Measurements from ENCODE around the gene SLC46A2.

Gene SLC46A2, protein sequence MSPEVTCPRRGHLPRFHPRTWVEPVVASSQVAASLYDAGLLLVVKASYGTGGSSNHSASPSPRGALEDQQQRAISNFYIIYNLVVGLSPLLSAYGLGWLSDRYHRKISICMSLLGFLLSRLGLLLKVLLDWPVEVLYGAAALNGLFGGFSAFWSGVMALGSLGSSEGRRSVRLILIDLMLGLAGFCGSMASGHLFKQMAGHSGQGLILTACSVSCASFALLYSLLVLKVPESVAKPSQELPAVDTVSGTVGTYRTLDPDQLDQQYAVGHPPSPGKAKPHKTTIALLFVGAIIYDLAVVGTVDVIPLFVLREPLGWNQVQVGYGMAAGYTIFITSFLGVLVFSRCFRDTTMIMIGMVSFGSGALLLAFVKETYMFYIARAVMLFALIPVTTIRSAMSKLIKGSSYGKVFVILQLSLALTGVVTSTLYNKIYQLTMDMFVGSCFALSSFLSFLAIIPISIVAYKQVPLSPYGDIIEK
- total RNA-seq: 0 reads per million in 3 experiments

DNA sequence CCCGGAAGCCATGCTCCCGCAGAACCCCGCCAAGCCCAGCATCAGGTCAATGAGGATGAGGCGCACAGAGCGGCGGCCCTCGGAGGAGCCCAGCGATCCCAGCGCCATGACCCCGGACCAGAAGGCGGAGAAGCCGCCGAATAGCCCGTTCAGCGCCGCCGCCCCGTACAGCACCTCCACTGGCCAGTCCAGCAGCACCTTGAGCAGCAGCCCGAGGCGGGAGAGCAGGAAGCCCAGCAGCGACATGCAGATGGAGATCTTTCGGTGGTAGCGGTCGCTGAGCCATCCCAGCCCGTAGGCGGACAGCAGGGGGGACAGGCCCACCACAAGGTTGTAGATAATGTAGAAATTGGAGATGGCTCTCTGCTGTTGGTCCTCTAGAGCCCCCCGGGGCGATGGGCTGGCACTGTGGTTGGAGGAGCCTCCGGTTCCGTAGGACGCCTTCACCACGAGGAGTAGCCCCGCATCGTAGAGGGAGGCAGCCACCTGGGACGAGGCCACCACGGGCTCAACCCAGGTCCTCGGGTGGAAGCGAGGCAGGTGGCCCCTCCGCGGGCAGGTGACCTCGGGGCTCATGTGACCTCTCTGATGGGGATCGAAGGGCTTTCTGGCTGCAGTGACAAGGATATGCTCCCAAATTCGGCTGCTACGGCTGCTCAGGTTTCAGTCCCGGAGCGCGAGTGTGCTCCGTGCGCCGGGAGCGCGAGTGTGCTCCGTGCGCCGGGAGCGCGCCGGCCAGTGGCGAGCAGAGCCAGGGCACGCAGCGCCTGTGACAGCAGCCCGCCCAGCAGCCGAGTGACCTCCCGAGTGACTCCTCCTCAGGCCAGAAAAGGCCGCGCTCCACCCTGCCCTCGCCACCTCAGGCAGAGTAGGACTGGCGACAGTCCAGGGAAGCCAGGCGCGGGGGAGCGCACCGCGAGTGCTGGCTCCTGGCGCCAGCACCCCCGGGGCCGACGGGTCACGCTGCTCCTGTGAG, at the start of gene SLC46A2:
Gene SLC46A2, minus strand, starts transcription at position 771 of the 976 bp plus-strand sequence. Its CDS starts 195 bp downstream, at position 576.
- DNase-seq: no peak

DNA sequence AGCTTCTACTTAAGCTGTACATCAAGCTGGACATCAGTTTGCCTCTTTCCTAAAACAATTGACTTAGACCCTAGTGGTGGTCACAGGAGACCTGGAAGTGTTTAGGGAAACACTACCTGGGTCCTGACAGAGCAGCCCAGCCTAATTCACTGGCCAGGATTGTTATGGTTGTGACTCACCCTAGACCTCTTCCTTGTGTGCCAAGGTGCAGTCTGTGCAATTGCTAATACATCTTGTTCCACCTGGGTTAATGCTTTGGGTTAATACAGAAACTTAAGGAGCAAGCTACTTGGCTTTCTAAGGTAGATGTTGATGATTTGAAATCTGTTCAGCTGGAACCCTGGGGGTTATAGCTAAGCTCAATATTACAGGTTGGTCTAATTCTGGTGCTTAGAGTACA, 48.7 kb upstream of the SLC46A2 start:
- DNase-seq: no peak

DNA sequence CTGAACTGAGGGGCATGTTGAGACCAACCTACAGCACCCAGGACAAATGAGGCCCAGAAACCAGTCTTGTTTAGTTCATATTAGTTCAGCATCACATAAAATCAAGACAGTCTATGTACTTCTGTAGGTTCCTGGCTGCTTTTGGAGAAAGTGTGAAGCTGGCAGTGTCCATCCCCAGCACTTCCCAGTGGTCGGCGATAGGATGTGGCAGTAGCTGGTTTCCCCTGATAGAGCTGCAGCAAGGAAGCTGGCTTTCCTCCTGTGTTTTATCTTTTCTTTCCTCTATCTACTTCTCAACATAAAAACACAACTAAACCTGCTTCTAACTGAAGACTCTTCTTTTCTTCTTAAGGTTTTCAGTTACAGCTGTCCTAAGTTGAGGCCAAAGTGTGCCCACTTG, 43.0 kb upstream of the SLC46A2 start:
- no peak for DNase-seq

DNA sequence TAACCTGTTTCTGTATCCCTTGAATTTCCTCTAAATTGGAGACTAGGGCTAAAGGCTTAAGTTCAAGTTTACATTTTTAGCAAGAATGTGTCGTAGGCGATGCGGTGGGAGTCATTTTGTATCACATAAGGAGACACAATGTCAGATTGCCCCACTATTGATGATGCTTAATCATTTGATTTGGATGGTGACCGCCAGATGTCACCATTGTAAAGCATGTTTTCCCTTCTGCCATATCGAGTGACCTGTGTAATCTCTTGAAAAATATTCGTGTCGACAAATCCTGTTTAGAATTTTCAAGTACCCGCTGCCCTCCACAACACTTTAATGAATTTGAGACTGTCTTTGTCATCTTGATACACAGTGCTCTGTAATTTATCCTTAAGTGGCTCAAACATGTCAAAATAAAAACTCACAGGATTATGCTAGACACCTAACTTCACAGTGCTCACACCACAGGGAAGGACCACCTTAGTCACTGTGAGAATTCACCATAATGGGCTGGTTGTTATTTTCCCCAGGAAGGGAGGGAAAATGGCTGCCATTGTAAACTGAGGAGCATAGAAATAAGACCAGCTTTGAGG, 34.5 kb upstream of the SLC46A2 start:
- DNase-seq: no peak

DNA sequence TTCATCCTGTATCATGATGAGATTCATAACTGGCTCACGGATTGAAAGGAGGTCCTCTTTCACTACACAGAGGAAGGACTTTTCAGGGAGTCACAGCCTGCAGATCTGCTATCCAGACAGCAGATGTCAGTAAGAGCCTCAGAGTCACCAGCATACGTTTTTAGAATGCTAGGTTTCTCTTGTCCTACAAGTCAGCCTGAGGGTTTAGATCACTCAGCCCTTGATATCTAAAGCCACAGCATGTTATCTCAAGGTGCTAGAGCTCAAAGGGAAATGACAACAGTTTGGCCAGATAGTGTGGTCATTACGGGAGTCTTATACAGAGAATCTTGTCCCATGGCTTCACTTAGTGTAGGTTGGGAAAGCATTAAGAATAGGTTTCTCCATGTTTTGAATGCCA, 30.9 kb upstream of the SLC46A2 start:
- no peak for DNase-seq

DNA sequence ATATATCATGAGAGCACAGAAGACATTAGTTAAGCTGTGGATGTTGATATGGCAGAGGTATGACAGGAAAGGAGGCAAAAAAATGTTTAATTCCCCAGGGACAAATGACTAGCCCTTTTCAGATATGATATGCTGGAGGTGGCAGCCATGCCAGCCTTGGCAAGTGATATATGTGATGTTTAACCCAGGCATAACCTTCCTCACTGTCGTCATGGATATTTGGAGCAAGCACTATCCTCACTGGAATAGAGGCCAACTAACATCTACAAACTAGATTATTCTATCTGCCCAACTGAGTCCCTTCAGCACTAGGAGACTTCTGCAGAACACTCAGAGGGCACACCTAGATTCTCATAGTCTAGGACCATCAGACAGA, 27.3 kb upstream of the SLC46A2 start:
- no peak for DNase-seq

DNA sequence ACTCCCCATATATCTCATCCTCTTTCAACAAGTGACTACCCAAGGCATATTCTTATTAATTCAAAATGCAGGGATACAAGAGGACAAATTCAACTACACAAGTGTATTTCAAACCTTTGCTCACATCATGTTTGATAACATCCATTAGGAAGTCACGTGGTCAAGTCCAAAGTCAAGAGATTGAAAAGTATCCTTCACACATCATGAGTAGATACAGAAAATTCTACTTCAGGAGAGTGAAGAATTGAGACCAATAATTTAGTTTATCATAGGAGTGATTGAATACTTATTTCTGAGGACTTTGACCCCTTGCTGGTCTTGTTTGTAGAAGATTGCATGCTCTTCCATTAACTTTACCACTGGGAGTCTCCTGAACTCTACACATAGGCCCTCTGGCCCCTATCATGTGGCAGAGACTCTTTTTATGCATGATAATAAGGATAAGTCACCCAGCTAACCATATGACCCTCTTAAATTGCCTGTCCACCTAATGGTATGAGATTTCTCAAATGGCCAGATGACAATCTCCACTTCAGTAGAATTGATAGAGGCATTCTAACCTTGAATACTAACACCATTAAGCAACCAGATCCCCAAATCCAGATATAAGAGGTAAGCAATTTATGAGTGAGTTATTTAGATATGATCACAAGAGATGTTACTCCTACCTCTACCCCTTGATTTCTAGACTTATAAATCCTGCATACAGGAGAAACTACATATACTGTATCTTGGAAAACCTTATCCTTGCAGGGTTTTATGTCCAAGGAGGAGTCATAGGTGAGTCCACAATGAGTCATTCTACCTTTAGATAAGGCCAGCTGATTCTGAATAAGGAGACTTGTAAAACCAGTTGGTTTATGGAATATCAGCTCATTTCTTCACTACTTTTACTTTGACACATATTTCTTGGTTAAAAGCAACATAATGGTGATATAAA, 26.6 kb upstream of the SLC46A2 start:
- DNase-seq: no peak

DNA sequence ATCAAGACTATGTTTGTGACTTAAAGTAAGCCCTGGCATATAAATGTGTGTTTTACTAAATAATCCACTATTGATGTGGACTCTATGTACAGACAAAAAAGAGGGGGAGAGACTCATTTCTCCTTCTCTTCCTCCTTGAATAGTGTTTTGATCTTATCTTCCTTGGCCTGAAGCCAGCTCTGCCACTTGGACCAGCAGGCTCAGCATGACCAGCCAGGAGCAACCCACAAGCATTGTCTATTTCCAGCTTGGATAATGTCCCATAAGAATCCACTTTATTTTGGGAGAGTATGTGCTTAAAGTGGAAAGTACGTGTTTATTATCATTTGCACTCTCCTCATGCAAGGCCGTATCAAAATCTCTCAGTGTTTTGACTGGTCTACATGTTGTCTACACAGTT, 23.8 kb upstream of the SLC46A2 start:
- DNase-seq: no peak

DNA sequence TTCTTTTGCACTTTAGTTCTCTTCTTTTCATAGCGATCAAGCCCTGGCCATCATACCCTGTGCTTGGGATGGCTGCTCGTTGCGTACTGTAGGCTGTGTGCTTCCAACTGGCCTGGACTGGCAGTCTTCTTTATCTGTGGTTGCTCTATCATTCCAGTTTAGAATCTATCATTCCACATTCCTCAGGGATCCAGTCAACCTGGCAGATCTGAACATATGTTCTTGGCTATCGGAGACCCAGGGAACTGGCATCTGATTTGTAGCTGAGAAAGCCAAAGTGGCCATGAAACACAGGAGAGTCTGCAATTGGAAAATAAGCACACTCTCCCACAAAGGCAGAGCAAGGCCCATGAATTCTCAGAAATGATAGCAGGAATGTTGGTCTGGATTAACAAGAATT, 22.6 kb upstream of the SLC46A2 start:
- DNase-seq: no peak

DNA sequence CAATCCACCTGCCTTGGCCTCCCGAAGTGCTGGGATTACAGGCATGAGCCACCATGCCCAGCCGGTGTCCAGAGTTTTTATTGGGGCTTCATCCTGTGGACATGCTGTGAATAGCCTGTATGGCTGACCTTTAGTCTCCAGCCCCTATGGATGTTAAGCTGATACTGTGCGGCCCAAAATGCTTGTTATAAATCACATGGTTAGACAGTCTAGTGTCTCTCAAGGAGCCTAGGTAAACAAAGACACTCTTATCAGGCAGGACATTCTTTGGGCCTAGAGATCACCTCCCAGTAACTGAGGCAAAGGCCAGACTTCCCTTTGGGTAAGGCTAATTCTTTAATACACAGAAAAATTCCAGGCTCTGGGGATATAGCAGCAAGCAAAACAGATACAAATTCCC, 22.0 kb upstream of the SLC46A2 start:
- no peak for DNase-seq

DNA sequence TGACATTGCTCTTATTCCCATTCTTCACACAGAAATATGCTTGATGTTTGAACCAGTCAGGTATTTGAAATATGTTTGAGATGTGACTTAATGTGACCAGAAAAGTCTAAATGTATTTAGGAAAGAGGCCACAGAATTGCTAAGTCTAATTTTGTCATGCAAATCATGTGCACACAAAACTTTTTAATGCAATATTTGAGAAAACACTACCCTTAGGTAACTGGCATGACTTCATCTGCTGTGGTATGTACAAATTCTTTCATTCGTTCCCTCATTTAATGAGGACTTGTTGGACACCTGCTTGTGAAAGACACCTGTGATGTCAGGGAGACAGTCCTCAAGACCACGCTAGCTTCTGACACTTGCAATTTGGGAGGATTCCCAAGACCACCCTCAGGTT, 21.1 kb upstream of the SLC46A2 start:
- no peak for DNase-seq

DNA sequence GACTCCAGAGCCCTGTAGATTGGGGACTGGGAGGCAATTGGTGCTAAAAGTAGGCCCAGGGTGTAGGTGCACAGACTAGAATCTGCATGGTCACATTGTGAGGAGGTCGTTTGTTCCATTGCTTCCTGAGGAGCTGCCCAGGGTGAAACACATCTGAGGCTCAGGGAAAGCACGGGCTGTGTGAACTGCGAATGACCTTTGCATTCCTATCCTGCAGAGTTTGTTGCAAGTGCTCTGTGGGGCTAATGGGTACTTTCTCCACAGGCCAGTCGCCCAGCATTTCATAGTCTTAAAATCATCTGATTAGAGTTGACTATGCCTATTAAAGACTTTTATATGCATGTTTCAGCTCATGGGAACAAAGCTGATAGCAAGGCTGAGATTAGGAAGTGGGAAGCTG, 14.4 kb upstream of the SLC46A2 start:
- no peak for DNase-seq

DNA sequence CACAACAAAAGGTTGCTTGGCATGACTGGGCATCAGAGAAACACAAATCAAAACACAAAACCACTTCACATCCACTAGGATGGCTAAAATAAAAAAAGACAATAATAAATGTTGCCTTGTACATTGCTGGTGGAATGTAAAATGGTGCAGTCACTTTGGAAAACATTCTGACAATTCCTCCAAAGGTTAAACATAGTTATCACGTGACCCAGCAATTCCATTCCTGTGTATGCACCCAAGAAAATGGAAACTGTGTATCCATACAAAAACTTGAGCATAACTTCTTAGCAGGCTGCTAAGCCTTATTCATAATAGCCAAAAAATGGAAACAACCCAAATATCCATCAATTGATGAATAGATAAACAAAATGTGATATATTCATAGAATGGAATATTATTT, 10.2 kb upstream of the SLC46A2 start:
- DNase-seq: no peak

DNA sequence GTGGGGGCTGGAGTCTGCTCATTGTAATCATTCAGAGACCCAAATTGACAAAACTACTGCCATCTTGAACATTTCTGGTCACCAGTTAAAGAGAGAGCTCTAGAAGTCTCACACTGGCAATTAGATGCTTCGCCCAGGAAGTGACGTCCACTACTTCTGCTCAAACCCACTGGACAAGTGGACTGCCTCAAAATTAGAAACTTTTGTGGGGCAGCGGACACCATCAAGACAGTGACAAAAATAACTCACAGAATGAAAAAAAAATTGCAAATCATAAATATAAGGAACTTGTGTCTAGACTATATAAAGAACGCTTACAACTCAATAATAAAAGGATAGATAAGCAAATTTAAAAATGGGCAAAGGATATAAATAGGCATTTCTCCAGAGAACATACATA, 9.8 kb upstream of the SLC46A2 start:
- DNase-seq: no peak

DNA sequence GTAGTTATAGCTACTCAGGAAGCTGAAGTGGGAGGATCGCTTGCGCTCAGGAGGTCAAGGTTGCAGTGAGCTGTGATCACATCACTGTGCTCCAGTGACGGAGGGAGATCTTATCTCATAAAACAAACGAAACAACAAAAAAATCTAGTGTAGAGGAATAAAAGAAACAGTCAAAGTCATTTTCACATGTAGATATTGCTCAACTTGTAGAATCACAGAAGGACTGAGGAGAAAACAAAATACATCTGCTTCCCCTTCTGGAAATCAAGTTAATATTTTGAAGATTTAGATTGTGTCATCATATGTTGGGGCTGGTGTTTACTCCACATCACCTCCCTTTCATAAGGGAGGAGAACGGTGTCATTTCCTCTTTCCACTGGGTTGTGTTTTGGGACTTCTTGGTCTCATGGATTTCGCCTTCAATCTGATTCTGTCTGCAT, 8.2 kb upstream of the SLC46A2 start:
- no peak for DNase-seq

DNA sequence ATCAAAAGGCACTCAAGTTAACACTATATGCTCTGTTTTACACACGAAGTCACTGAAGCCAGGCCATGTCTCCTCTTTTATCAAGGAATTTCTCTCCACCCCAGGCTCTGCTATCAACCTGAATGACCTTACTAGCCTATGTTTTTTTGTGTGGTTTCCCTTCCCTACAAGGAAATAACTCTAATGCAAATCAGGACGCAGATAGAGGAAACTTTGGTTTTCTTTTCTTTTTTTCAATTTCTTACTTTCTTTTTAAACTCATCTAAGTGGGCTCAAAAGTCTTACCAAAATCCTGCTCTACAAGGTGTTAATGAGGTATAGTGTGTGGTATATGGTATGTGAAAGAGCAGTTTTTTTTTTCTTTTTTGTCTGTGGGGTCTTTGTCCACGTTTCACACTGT, 5.5 kb upstream of the SLC46A2 start:
- no peak for DNase-seq

DNA sequence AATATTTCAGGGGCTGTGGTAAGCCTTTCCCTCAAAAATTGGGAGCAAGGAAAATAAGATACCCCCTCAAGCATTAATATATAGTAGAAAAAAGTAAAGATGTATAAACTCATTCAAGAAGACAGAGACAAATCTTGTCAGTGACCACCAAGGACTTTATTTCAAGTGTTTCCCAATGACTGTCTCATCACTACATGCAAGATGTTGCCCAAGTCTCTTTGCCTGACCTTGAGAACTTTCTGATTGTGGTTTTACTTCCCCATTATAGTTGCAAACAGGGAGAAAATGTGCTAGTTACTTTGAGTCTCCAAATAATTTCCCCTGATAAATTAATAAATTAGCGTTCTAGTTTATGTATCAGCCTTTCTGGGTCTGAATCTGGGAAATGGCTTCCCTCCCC, 4.0 kb upstream of the SLC46A2 start:
- no peak for DNase-seq

DNA sequence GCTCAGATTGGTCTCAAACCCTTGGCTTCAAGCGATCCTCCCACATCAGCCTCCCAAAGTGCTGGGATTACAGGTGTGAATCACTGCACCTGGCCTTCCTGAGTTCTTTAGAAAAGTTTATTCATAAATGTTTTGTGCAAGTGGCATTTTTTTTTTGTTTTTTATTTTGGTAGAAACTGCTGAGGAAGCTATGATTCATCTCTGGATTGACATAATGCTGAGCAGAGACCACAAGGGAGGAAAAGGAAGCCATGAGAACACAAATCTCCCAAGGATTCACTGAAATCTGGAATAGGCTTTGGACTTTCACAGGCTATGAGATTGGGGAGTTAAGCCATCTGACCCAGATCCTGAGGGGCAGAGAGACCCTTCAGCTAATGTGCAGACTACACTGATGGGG, 3.4 kb upstream of the SLC46A2 start:
- DNase-seq: no peak

DNA sequence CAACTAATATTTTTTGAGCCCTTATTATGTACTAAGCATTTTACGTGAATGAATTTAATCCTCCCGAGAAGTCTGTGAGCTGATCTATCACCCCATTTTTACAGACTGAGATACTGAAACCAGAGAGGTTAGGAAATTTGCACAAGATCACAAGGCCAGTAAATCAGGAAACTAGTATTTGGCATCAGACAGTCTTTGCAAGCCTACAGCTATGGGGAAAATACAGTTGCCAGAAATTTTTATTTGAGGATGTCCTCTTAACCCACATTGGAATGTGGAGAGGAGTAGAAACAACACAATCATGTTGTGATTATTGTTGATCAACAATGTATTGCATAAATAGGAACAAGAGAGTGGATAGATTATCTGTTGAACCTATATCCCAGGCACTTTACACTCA, 2.3 kb upstream of the SLC46A2 start:
- DNase-seq: no peak

DNA sequence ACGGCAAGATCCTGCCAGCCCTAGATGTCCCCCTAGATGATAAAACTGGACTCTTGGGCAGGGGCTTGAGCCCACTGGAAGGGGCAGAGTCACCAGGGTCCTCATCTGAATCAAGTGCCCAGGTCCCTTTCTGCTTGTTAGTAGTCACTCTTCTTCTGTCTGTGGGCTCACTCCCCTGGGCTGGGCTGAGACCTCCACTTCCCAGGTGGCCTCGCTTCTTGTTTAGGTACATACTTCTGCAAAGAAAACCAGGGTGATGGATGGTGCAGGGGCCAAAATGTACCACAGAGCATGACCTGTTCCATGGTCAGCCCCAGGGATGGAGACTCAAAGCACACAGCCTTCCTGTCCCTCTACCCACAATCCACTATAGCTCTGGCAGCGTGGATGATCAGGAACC, 845 bp upstream of the SLC46A2 start:
- no peak for DNase-seq

DNA sequence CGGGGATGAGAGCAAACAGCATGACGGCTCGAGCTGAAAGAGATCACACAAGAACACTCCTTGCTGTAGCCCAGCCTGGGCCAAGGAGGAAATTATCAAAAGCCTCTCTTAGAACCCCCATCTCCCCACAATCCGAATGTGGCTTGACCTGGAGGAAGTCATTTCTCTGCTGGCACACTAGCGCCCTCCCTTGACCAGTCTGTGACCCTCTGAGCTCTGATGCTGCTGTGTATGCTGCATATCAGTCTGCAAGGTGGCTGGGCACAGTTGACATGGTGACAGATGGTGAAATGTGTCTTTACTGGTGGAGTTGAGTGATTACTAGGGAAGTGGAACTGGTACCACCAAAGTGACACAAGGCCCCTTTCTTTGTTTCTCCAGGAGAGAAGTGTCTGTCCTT, 3.3 kb downstream of the SLC46A2 start:
- no peak for DNase-seq

DNA sequence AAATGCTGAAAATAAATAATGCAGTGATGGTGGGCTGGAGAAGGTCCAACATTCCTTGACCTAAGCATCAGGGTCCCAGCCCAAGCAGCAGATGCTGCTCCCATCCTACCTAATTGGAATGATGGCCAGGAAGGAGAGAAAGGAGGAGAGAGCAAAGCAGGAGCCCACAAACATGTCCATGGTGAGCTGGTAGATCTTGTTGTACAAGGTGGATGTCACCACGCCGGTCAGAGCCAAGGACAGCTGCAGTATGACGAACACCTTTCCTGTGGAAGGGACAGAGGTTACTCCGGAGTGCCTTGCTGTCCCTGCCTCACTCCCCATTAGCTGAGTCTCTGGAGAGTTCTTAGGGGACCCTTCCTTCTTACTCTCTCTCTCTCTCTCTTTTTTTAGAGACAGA, 4.3 kb downstream of the SLC46A2 start:
- DNase-seq: no peak
